Stimulated activated CD4-positive, alpha-beta T cell treated with anti-CD3 and anti-CD28 coated beads, Interleukin-4, amount 100 ng/mL, for 1 hour (primary cell): ENCODE data around the gene VTI1A.
"Not testable (repeated sequence)": the region's sequence is repeated elsewhere in the genome, so short reads cannot be mapped to it uniquely, and the experiment has no call there.

Experiments
- DNase-seq: peaks from one replicate; pipeline ENCODE4 v3.0.0-alpha.2; 2020

Gene VTI1A

GRCh38 chr10:112844681-112845544, 397.9 kb downstream of the VTI1A start:
- DNase-seq: no peak

- no peak for DNase-seq
These were observed 400.8 kb downstream of the VTI1A start for GRCh38 chr10:112847778-112848177.

- DNase-seq: no peak
These were observed 401.2 kb downstream of the VTI1A start for GRCh38 chr10:112848228-112848627.

- DNase-seq: no peak
These were observed 401.9 kb downstream of the VTI1A start for GRCh38 chr10:112848868-112849430.

- no peak for DNase-seq
These were observed 402.5 kb downstream of the VTI1A start for GRCh38 chr10:112849546-112849945.

- DNase-seq: no peak
These were observed 404.2 kb downstream of the VTI1A start for GRCh38 chr10:112851181-112851580.

- DNase-seq: no peak
These were observed 404.7 kb downstream of the VTI1A start for GRCh38 chr10:112851588-112852211.

- DNase-seq: no peak
These were observed 405.3 kb downstream of the VTI1A start for GRCh38 chr10:112852306-112852705.

- DNase-seq: no peak
These were observed 408.1 kb downstream of the VTI1A start for GRCh38 chr10:112855134-112855533.

GRCh38 chr10:112857493-112857892, 410.5 kb downstream of the VTI1A start:
- no peak for DNase-seq

GRCh38 chr10:112858986-112859651, 412.1 kb downstream of the VTI1A start:
- DNase-seq: no peak

GRCh38 chr10:112859793-112860192, 412.8 kb downstream of the VTI1A start:
- no peak for DNase-seq

GRCh38 chr10:112863461-112863860, 416.4 kb downstream of the VTI1A start:
- DNase-seq: not testable (repeated sequence)
